Measurements from ENCODE around the gene COA7.

GRCh38 chr1:52684545-52684944 is 13.6 kb downstream of the COA7 start:
- TF ChIP-seq CTCF (IDR thresholded peaks at IDR 0.05; ENCODE audit: poor library complexity) (no peak), EZH2 (IDR thresholded peaks at IDR 0.05; ENCODE audit: borderline replicate concordance) (no peak), EZH2phosphoT487 (IDR thresholded peaks at IDR 0.05; ENCODE audit: low read depth, severe bottlenecking, unreplicated experiment) (no peak)

Measured in hepatocyte (in vitro differentiated cells).